ENCODE results near the gene NADSYN1.

DNA sequence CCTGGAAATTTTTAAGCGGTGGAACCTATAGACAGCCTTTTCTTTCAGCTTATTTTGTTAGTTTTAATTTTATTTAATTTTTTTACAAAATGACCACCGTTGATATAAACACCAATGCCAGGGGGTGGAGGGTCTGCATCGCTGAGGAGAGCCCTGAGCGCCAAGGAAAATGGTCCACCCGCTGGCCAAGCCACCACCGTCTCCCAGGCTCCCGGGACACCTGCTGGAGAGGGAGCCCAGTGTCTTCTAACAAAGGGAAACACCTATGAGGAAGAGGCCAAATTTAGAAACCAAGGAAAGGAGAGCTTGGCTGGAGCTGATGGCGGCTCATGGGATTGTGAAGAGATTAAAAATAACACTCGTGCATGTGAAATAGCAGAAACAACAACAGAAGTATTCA lies 84.5 kb downstream of the NADSYN1 start:
- TF ChIP-seq POLR2A (IDR thresholded peaks at IDR 0.05): no peak
- TF ChIP-seq, protein P1, sequence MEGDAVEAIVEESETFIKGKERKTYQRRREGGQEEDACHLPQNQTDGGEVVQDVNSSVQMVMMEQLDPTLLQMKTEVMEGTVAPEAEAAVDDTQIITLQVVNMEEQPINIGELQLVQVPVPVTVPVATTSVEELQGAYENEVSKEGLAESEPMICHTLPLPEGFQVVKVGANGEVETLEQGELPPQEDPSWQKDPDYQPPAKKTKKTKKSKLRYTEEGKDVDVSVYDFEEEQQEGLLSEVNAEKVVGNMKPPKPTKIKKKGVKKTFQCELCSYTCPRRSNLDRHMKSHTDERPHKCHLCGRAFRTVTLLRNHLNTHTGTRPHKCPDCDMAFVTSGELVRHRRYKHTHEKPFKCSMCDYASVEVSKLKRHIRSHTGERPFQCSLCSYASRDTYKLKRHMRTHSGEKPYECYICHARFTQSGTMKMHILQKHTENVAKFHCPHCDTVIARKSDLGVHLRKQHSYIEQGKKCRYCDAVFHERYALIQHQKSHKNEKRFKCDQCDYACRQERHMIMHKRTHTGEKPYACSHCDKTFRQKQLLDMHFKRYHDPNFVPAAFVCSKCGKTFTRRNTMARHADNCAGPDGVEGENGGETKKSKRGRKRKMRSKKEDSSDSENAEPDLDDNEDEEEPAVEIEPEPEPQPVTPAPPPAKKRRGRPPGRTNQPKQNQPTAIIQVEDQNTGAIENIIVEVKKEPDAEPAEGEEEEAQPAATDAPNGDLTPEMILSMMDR (IDR thresholded peaks at IDR 0.05): no peak
- TF ChIP-seq POLR2AphosphoS5 (IDR thresholded peaks at IDR 0.05): no peak

All from gastroesophageal sphincter (tissue), 3 donors.